Transverse colon (tissue), 3 donors: ENCODE data around the gene FCHSD2.

ENCODE experiments used
- EP300 ChIP-seq: sonication (generic); formaldehyde crosslinking; IDR thresholded peaks from one replicate; pipeline ENCODE4 v1.6.1; 2017; ENCODE audit warnings: antibody characterized with exemption, low read depth
- POLR2A ChIP-seq: fragments of 450-650 bp; IDR thresholded peaks from one replicate; pipeline ENCODE4 v1.6.1; 2016; ENCODE audit warnings: antibody characterized with exemption, mild to moderate bottlenecking, moderate library complexity
- TF ChIP-seq, protein P1 (sequence below), 5 experiments: fragments of 200-600 bp in 3 of 5; fragments of 450-650 bp in 2 of 5; sonication (generic) in 3 of 5; IDR thresholded peaks; 1 replicate in 2 of 5; 2 replicates in 3 of 5; pipeline ENCODE4 v1.5.1; 2016 to 2017; ENCODE audit warnings: antibody characterized with exemption in 5 of 5, inconsistent platforms in 3 of 5, mild to moderate bottlenecking in 2 of 5, moderate library complexity in 1 of 5

DNA sequence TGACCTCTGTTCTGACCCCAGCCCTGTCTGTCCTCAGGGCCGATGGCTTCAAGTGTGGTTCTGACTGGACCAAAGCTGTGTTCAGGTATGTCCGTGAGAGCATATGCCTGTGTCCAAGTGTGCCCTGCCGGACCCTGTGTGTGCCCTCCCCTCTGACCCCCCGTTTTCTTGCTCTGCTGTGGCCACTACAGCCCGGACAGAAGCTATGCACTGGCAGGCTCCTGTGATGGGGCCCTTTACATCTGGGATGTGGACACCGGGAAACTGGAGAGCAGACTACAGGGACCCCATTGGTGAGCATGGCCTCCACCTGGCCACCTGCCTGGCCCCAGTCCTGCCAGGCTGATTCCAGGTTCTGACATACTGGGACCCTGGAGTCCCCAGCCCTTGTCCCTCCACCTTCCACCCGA is 313.4 kb downstream of the FCHSD2 start:
- TF ChIP-seq, protein P1, sequence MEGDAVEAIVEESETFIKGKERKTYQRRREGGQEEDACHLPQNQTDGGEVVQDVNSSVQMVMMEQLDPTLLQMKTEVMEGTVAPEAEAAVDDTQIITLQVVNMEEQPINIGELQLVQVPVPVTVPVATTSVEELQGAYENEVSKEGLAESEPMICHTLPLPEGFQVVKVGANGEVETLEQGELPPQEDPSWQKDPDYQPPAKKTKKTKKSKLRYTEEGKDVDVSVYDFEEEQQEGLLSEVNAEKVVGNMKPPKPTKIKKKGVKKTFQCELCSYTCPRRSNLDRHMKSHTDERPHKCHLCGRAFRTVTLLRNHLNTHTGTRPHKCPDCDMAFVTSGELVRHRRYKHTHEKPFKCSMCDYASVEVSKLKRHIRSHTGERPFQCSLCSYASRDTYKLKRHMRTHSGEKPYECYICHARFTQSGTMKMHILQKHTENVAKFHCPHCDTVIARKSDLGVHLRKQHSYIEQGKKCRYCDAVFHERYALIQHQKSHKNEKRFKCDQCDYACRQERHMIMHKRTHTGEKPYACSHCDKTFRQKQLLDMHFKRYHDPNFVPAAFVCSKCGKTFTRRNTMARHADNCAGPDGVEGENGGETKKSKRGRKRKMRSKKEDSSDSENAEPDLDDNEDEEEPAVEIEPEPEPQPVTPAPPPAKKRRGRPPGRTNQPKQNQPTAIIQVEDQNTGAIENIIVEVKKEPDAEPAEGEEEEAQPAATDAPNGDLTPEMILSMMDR (IDR thresholded peaks at IDR 0.05), result no peak
- no peak for TF ChIP-seq POLR2A
- no peak for TF ChIP-seq EP300
